ENCODE results near the gene MAU2.

MAU2 gene

DNA sequence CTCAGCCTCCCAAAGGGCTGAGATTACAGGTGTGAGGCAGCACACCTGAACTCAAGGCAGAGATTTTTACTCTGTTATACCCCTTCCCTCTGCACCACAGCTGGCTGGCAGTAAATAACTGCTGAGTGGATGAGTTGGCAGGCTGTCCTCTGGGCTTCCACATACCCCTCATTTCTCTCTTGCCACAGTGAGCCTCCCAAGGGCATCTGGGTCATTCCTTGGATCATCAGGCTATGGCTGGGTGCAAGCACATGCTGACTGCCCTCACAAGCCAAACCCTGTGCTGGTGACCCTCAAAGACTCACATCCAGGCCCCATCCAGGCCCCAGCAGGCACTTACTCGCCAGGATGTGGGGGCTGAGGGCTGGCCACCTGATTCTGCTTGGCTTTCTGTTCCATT is 4.5 kb upstream of the MAU2 start:
- Histone ChIP-seq H4K20me1 (ENCODE audit: control insufficient read depth, insufficient read depth, low read depth, low read length) (no peaks in the 10 kb centered on the region), H3K9me3 (ENCODE audit: control insufficient read depth, insufficient read depth, low read length) (no peaks in the 10 kb centered on the region), H3K9me2 (replicated peaks; ENCODE audit: control insufficient read depth, low read length) (no peaks in the 10 kb centered on the region), H3K4me3 (ENCODE audit: low read length) (no peak overlapping the region), H3K4me1 (ENCODE audit: control insufficient read depth, low read length) (peaks cover 12% of the 10 kb centered on the region), H3F3A (ENCODE audit: control insufficient read depth, insufficient read depth) (no peaks in the 10 kb centered on the region), H3K27ac (ENCODE audit: low read depth, low read length) (no peak overlapping the region), H3K4me2 (ENCODE audit: low read length) (no peak overlapping the region), H3K27me3 (ENCODE audit: control insufficient read depth, low read length) (no peaks in the 10 kb centered on the region), H3K36me3 (ENCODE audit: control insufficient read depth, low read length) (peaks cover 39% of the 10 kb centered on the region), H3K79me2 (ENCODE audit: control insufficient read depth, low read length) (peaks cover 52% of the 10 kb centered on the region)
- TF ChIP-seq EZH2phosphoT487 (IDR thresholded peaks at IDR 0.05; ENCODE audit: borderline replicate concordance, low read length): no peak
- TF ChIP-seq, protein P1, sequence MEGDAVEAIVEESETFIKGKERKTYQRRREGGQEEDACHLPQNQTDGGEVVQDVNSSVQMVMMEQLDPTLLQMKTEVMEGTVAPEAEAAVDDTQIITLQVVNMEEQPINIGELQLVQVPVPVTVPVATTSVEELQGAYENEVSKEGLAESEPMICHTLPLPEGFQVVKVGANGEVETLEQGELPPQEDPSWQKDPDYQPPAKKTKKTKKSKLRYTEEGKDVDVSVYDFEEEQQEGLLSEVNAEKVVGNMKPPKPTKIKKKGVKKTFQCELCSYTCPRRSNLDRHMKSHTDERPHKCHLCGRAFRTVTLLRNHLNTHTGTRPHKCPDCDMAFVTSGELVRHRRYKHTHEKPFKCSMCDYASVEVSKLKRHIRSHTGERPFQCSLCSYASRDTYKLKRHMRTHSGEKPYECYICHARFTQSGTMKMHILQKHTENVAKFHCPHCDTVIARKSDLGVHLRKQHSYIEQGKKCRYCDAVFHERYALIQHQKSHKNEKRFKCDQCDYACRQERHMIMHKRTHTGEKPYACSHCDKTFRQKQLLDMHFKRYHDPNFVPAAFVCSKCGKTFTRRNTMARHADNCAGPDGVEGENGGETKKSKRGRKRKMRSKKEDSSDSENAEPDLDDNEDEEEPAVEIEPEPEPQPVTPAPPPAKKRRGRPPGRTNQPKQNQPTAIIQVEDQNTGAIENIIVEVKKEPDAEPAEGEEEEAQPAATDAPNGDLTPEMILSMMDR (IDR thresholded peaks at IDR 0.05; ENCODE audit: low read depth, low read length, poor library complexity, severe bottlenecking): no peak

DNA sequence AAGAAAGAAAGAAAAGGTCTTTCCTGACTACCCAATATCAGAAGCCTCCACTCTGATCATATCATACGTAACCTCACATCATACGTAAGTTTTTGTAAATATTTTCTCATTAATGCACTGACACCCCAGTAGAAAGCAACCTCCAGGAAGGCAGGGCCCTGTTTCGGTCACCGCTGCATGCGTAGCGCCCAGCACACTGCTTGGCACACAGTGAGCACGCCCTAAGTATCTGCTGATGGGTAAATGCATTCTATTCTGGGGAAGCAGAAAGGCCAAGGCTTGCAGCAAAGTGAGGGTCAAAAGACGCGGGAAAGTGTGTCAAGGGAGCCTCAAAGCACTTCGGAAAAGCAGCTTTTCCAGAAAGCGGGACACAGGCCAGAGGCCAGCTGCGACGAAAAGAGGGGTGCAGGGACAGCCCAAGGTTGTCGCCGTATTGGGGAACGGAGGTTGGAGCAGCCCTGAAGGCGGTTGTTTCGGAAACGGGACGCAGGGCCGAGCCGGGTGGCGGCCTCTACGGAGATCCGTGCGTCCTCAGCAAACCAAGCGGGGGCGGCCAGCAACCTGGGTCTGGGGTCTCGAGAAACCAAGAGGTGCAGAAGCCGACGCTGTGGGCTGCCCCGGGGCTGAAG is 783 bp upstream of the MAU2 start:
- Histone ChIP-seq H3K79me2 (ENCODE audit: control insufficient read depth, low read length) (peaks cover 87% of the 10 kb centered on the region), H3F3A (ENCODE audit: control insufficient read depth, insufficient read depth) (no peaks in the 10 kb centered on the region), H3K27ac (ENCODE audit: low read depth, low read length) (peak overlapping the region; percentile 63; the same call in 1 of the 2 replicates), H3K4me3 (ENCODE audit: low read length) (peak overlapping the region; percentile 97), H3K9me2 (replicated peaks; ENCODE audit: control insufficient read depth, low read length) (no peaks in the 10 kb centered on the region), H3K36me3 (ENCODE audit: control insufficient read depth, low read length) (peaks cover 45% of the 10 kb centered on the region), H3K4me2 (ENCODE audit: low read length) (peak overlapping the region; percentile 85), H3K27me3 (ENCODE audit: control insufficient read depth, low read length) (no peaks in the 10 kb centered on the region), H3K4me1 (ENCODE audit: control insufficient read depth, low read length) (peaks cover 24% of the 10 kb centered on the region), H4K20me1 (ENCODE audit: control insufficient read depth, insufficient read depth, low read depth, low read length) (no peaks in the 10 kb centered on the region), H3K9me3 (ENCODE audit: control insufficient read depth, insufficient read depth, low read length) (no peaks in the 10 kb centered on the region)
- TF ChIP-seq EZH2phosphoT487 (IDR thresholded peaks at IDR 0.05; ENCODE audit: borderline replicate concordance, low read length): no peak
- TF ChIP-seq, protein P1 (IDR thresholded peaks at IDR 0.05; ENCODE audit: low read depth, low read length, poor library complexity, severe bottlenecking): no peak

DNA sequence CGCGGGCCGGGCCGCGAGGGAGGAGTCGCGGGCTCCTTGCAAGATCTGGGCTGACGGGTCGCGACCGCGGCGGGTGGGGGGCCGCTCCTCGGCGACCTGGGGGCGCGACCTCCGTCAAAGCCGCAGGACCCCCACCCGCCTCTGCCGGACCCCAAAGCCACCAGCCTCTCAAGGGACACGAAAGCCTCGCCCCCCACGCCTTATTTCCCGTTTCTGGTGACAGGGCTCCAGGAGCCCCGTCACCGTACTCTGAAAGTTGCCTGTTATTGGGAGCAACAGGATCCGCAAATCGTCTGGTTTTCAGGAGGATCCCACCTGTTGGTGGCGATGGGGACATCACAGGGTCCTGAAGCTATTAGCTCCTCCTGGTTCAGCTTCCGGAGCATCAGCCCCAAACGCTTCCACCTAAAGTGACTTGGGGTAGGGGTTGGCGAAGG is 530 bp downstream of the MAU2 start:
- H3K4me3 ChIP-seq (ENCODE audit: low read length): peak overlapping the region; percentile 97
- TF ChIP-seq, protein P1 (IDR thresholded peaks at IDR 0.05; ENCODE audit: low read depth, low read length, poor library complexity, severe bottlenecking): no peak
- TF ChIP-seq EZH2phosphoT487 (IDR thresholded peaks at IDR 0.05; ENCODE audit: borderline replicate concordance, low read length): no peak
- no peaks in the 10 kb centered on the region for H3K9me3 ChIP-seq (ENCODE audit: control insufficient read depth, insufficient read depth, low read length)
- H3K79me2 ChIP-seq (ENCODE audit: control insufficient read depth, low read length): peaks cover 96% of the 10 kb centered on the region
- no peaks in the 10 kb centered on the region for H3F3A ChIP-seq (ENCODE audit: control insufficient read depth, insufficient read depth)
- H3K36me3 ChIP-seq (ENCODE audit: control insufficient read depth, low read length): peaks cover 43% of the 10 kb centered on the region
- H3K4me1 ChIP-seq (ENCODE audit: control insufficient read depth, low read length): peaks cover 24% of the 10 kb centered on the region
- H3K4me2 ChIP-seq (ENCODE audit: low read length): peak overlapping the region; percentile 85
- H3K9me2 ChIP-seq (replicated peaks; ENCODE audit: control insufficient read depth, low read length): no peaks in the 10 kb centered on the region
- H4K20me1 ChIP-seq (ENCODE audit: control insufficient read depth, insufficient read depth, low read depth, low read length): no peaks in the 10 kb centered on the region
- peak overlapping the region; percentile 63 for H3K27ac ChIP-seq (ENCODE audit: low read depth, low read length)
- H3K27me3 ChIP-seq (ENCODE audit: control insufficient read depth, low read length): no peaks in the 10 kb centered on the region

All from DOHH2 (cell line).